B cell (primary cell): ENCODE data around the gene ATP8A2. TPM values are rescaled to one million over a fixed set of nuclear protein-coding genes. Genes with fewer than 3 reads are reported as not detected.

Source experiments
- ATAC-seq: fragments of 200-7000 bp; cut with Tn5 transposase; one replicate; pipeline ENCODE4 v1.10.0; 2021; ENCODE audit warnings: low read depth, mild to moderate bottlenecking, moderate number of reproducible peaks, moderate library complexity
- CTCF ChIA-PET: fragments of 350-600 bp; sonication (Branson Sonifier 250); formaldehyde crosslinking; loops from one replicate; lab custom pipeline; 2021; ENCODE audit warnings: antibody characterized with exemption, inconsistent platforms; lab: Charles Lee
- POLR2A ChIA-PET: fragments of 350-600 bp; sonication (Branson Sonifier 250); formaldehyde crosslinking; loops from one replicate; lab custom pipeline; 2021; ENCODE audit warnings: antibody characterized with exemption; lab: Charles Lee
- DNase-seq: peaks from one replicate; pipeline ENCODE4 v3.0.0; 2013
- H2AFZ ChIP-seq: 2 replicates; pipeline ENCODE4 v1.6.1; 2012; ENCODE audit warnings: mild to moderate bottlenecking, low read depth, low read length; ENCODE audit not compliant: insufficient read depth, poor library complexity, severe bottlenecking
- H3K27ac ChIP-seq, 2 donors: 1 replicate in 1 of 2; 2 replicates in 1 of 2; pipeline ENCODE4 v1.5.1; 2012 to 2013; ENCODE audit warnings: low read length in 2 of 2, mild to moderate bottlenecking in 2 of 2, moderate library complexity in 1 of 2
- H3K27me3 ChIP-seq, 4 experiments: fragments of 200-600 bp in 1 of 4; sonication (generic) in 1 of 4; replicated peaks in 1 of 4; 1 replicate in 2 of 4; 2 replicates in 2 of 4; pipeline versions ENCODE4 v1.6.1 to v1.7.0; 2013 to 2016; ENCODE audit warnings: low read length in 3 of 4, mild to moderate bottlenecking in 2 of 4, mixed read lengths in 1 of 4, moderate library complexity in 1 of 4; ENCODE audit not compliant: insufficient read depth in 4 of 4, control insufficient read depth in 3 of 4; ENCODE audit errors: control extremely low read depth in 1 of 4
- H3K36me3 ChIP-seq, 2 experiments: replicated peaks in 1 of 2; 1 replicate in 1 of 2; 2 replicates in 1 of 2; pipeline versions ENCODE4 v1.6.1 to v1.7.1; 2013; ENCODE audit warnings: low read length in 1 of 2; ENCODE audit not compliant: insufficient read depth in 2 of 2, control insufficient read depth in 1 of 2; ENCODE audit errors: control extremely low read depth in 1 of 2, extremely low read depth in 1 of 2
- H3K4me1 ChIP-seq, 2 donors: fragments of 200-600 bp in 1 of 2; sonication (generic) in 1 of 2; 1 replicate in 1 of 2; 2 replicates in 1 of 2; pipeline versions ENCODE4 v1.5.1 to v1.6.1; 2013 to 2017; ENCODE audit warnings: low read length in 2 of 2; ENCODE audit not compliant: control insufficient read depth in 2 of 2, insufficient read depth in 2 of 2
- H3K4me2 ChIP-seq: replicated peaks from 2 replicates; pipeline ENCODE3; 2012; ENCODE audit warnings: mild to moderate bottlenecking, low read depth, low read length; ENCODE audit not compliant: poor library complexity, severe bottlenecking
- H3K4me3 ChIP-seq, 5 experiments: fragments of 200-600 bp in 1 of 5; sonication (generic) in 1 of 5; 1 replicate in 3 of 5; 2 replicates in 2 of 5; pipeline versions ENCODE4 v1.5.1 to v1.7.0; 2011 to 2016; ENCODE audit warnings: low read length in 4 of 5, mild to moderate bottlenecking in 4 of 5, low read depth in 2 of 5, control low read depth in 1 of 5, moderate library complexity in 1 of 5; ENCODE audit not compliant: insufficient read depth in 1 of 5; ENCODE audit errors: control extremely low read depth in 1 of 5, extremely low read depth in 1 of 5
- H3K79me2 ChIP-seq: fragments of 200-600 bp; sonication (generic); one replicate; pipeline ENCODE4 v1.6.0; 2016; ENCODE audit warnings: low read length; ENCODE audit not compliant: control insufficient read depth, insufficient read depth
- H3K9ac ChIP-seq: fragments of 200-600 bp; sonication (generic); 2 replicates; pipeline ENCODE4 v1.6.1; 2017; ENCODE audit warnings: mild to moderate bottlenecking, low read length, moderate library complexity
- H3K9me3 ChIP-seq, 3 donors: one replicate each; pipeline versions ENCODE4 v1.6.1 to v1.7.1; 2013; ENCODE audit warnings: low read length in 2 of 3; ENCODE audit not compliant: control insufficient read depth in 2 of 3, insufficient read depth in 1 of 3; ENCODE audit errors: control extremely low read depth in 1 of 3
- H4K20me1 ChIP-seq: 2 replicates; pipeline ENCODE4 v1.6.0; 2012; ENCODE audit warnings: mild to moderate bottlenecking, low read length; ENCODE audit not compliant: insufficient read depth, control insufficient read depth, poor library complexity, severe bottlenecking
- H3K27ac Mint-ChIP-seq: one replicate; pipeline ENCODE4 v1.8.0; 2021; ENCODE audit warnings: mixed read lengths
- H3K27me3 Mint-ChIP-seq: one replicate; pipeline ENCODE4 v1.8.0; 2021; ENCODE audit warnings: mixed read lengths
- H3K4me1 Mint-ChIP-seq: one replicate; pipeline ENCODE4 v1.8.0; 2021; ENCODE audit warnings: mixed read lengths
- H3K4me3 Mint-ChIP-seq: one replicate; pipeline ENCODE4 v1.8.0; 2021; ENCODE audit warnings: mixed read lengths
- H3K9me3 Mint-ChIP-seq: one replicate; pipeline ENCODE4 v1.8.0; 2022; ENCODE audit warnings: mixed read lengths; ENCODE audit not compliant: insufficient read depth
- CTCF ChIP-seq: fragments of 200-600 bp; IDR thresholded peaks from one replicate; pipeline ENCODE4 v1.8.0; 2022; ENCODE audit warnings: antibody characterized with exemption, mild to moderate bottlenecking
- EZH2 ChIP-seq: IDR thresholded peaks from 2 replicates; pipeline ENCODE4 v1.6.1; 2012; ENCODE audit warnings: borderline replicate concordance, low read depth, mild to moderate bottlenecking, moderate library complexity, low read length; ENCODE audit not compliant: insufficient read depth, poor library complexity, severe bottlenecking
- WGBS: methylation state at CpG from one replicate; pipeline ENCODE4 v1.1.5; 2013; ENCODE audit warnings: missing lambda C conversion rate; ENCODE audit not compliant: insufficient coverage; 5-methylcytosine and 5-hydroxymethylcytosine counted together
- intact Hi-C: fragments of 100-400 bp; cut with micrococcal nuclease; formaldehyde crosslinking; loops from one replicate; pipeline ENCODE4 v1.10.0; 2022
- polyA plus RNA-seq: library from polyadenylated mRNA; depleted of rRNA; stranded (reverse); fragments of >200 nt; gene quantifications from 2 replicates; pipeline ENCODE4 v1.2.3, GENCODE V29; 2012
- total RNA-seq, 2 donors: library from RNA; stranded (reverse); fragments of 120-200 nt in 1 of 2; gene quantifications; 1 replicate in 1 of 2; 2 replicates in 1 of 2; pipeline versions ENCODE4 v1.2.3 to v1.2.4, GENCODE V29; 2013 to 2022

The ATP8A2 gene
- total and polyA plus RNA-seq, 2 donors (not counting 1 experiment from before 2014, with no cell fraction given) = not detected

- H3K4me1 ChIP-seq = no peaks in the 10 kb centered on the region
- no peak overlapping the region for H3K9ac ChIP-seq
- Mint-ChIP-seq H3K27ac (no peak overlapping the region), H3K9me3 (no peaks in the 10 kb centered on the region), H3K4me3 (no peak overlapping the region), H3K27me3 (peaks cover 27% of the 10 kb centered on the region), H3K4me1 (no peaks in the 10 kb centered on the region)
- ChIA-PET POLR2A (no interaction called here), CTCF (no interaction called here)
- ATAC-seq = no peak
- H3K36me3 ChIP-seq = no peaks in the 10 kb centered on the region
- no peak for TF ChIP-seq CTCF
- no peak for TF ChIP-seq EZH2
- no peak for DNase-seq
- no peak overlapping the region for H3K4me3 ChIP-seq
- no peak overlapping the region for H3K4me2 ChIP-seq
- H3K9me3 ChIP-seq = no peaks in the 10 kb centered on the region
- no peaks in the 10 kb centered on the region for H3K79me2 ChIP-seq
- peaks cover 0 to 4% (median 0%) of the 10 kb centered on the region in 4 experiments for H3K27me3 ChIP-seq
- no peak overlapping the region for H2AFZ ChIP-seq
- intact Hi-C loops = no loop called here
- H3K27ac ChIP-seq = no peak overlapping the region
- WGBS = 90% methylated on average over 3 of the region's 6 CpGs
- H4K20me1 ChIP-seq = no peaks in the 10 kb centered on the region
Observed at GRCh38 chr13:26017932-26018665, 646.3 kb downstream of the ATP8A2 start.

- Mint-ChIP-seq H3K4me1 (no peaks in the 10 kb centered on the region), H3K9me3 (no peaks in the 10 kb centered on the region), H3K4me3 (no peak overlapping the region), H3K27me3 (peaks cover 27% of the 10 kb centered on the region), H3K27ac (no peak overlapping the region)
- no peak for ATAC-seq
- no peak for DNase-seq
- ChIA-PET CTCF (no interaction called here), POLR2A (no interaction called here)
- Histone ChIP-seq H3K79me2 (no peaks in the 10 kb centered on the region), H3K27ac (no peak overlapping the region), H3K27me3 (peaks cover 0 to under 1% (median 0%) of the 10 kb centered on the region in 4 experiments), H3K4me1 (no peaks in the 10 kb centered on the region), H3K9me3 (no peaks in the 10 kb centered on the region), H3K4me2 (no peak overlapping the region), H3K36me3 (no peaks in the 10 kb centered on the region), H3K4me3 (no peak overlapping the region), H3K9ac (no peak overlapping the region), H2AFZ (no peak overlapping the region), H4K20me1 (no peaks in the 10 kb centered on the region)
- intact Hi-C loops = no loop called here
- WGBS = 83% methylated on average over 7 of the region's 7 CpGs
- TF ChIP-seq EZH2 (no peak), CTCF (no peak)
Observed at GRCh38 chr13:26019251-26019650, 647.5 kb downstream of the ATP8A2 start.
